Esophagus squamous epithelium (tissue), 5 donors: ENCODE data around the gene CELA2B. TPM values are rescaled to one million over a fixed set of nuclear protein-coding genes. Genes with fewer than 3 reads are reported as not detected.

Source experiments
- DNase-seq: peaks from one replicate; lab custom pipeline; 2025; lab: John Stamatoyannopoulos, UW
- H3K27ac ChIP-seq, 4 donors: fragments of 200-600 bp; sonication (generic); one replicate each; pipeline ENCODE4 v1.5.1; 2016 to 2019; ENCODE audit warnings: mild to moderate bottlenecking in 1 of 4
- H3K27me3 ChIP-seq, 4 donors: fragments of 200-600 bp; sonication (generic); 1 replicate in 3 of 4; 2 replicates in 1 of 4; pipeline versions ENCODE4 v1.5.1 to v1.6.0; 2017 to 2021; ENCODE audit warnings: antibody characterized with exemption in 1 of 4
- H3K36me3 ChIP-seq, 3 donors: fragments of 200-600 bp; sonication (generic); one replicate each; pipeline ENCODE4 v1.5.1; 2016 to 2019
- H3K4me1 ChIP-seq, 3 donors: fragments of 200-600 bp; sonication (generic); one replicate each; pipeline ENCODE4 v1.5.1; 2017 to 2019
- H3K4me3 ChIP-seq, 4 donors: fragments of 200-600 bp; sonication (generic); 1 replicate in 3 of 4; 2 replicates in 1 of 4; pipeline ENCODE4 v1.5.1; 2016 to 2019; ENCODE audit warnings: mild to moderate bottlenecking in 2 of 4, moderate library complexity in 1 of 4
- H3K9me3 ChIP-seq, 3 donors: fragments of 200-600 bp; sonication (generic); one replicate each; pipeline ENCODE4 v1.5.1; 2016 to 2019
- POLR2A ChIP-seq, 4 donors: fragments of 450-650 bp; IDR thresholded peaks; one replicate each; pipeline ENCODE4 v1.6.1; 2017; ENCODE audit warnings: antibody characterized with exemption in 4 of 4, mild to moderate bottlenecking in 4 of 4, moderate library complexity in 3 of 4
- WGBS, 2 donors: methylation state at CpG; one replicate each; pipeline ENCODE4 v1.1.5; 2018; 5-methylcytosine and 5-hydroxymethylcytosine counted together
- intact Hi-C: fragments of 100-400 bp; cut with DNase I; formaldehyde crosslinking; loops from one replicate; pipeline ENCODE4 v1.15.0; 2022
- total RNA-seq, 4 donors: library from RNA; depleted of rRNA; stranded (reverse); fragments of >200 nt; gene quantifications; one replicate each; pipeline ENCODE4 v1.1.0, GENCODE V29; 2016
- TF ChIP-seq, protein P1 (sequence below), 6 experiments: fragments of 450-650 bp in 4 of 6; fragments of 200-600 bp in 2 of 6; sonication (generic) in 2 of 6; IDR thresholded peaks; one replicate each; pipeline ENCODE4 v1.5.1; 2016 to 2019; ENCODE audit warnings: antibody characterized with exemption in 6 of 6, mild to moderate bottlenecking in 4 of 6, moderate library complexity in 4 of 6
- donor health status: DM: yes; HTN: yes; CAD: no.

Gene CELA2B
- total RNA-seq, 4 donors from 2014 or later = not detected

DNA sequence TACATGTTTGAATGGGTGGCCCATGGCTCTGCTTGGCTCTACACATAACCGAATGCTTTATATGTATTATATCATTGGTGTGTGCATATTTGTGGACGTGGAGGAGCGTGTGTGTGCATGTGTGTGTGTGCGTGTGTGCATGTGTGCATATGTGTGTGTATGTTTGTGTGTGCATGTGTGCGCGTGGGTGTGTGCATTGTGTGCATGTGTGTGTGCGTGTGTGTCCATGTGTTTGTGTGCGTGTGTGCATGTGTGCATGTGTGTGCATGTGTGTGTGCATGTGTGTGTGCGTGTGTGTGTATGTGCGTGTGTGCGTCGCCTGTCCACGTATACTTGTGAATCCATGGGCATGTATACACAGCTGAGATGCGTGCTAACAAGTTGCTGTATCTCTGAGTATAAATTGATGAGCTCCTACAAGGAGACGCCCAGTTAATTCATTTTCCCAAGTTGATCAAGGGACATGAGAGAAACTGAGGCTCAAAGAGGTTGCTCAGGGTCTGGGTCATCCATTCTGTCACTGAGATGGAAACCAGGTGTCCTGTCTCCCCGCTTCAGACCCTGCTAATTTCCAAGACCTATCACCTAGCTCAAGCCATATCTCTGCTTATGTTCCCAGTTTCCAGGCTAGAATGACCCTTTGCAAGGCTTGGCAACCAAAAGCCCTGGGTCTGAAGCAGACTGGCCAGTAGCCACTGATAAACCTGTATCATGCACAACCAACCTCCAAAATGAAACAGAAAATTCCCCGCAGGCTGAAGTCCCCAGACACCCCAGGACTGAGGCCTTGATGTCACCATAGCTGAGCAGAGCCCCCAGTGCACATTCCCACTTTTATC, 40.4 kb upstream of the CELA2B start:
- Histone ChIP-seq H3K4me1 (peaks cover 0 to 6% (median 0%) of the 10 kb centered on the region in 3 donors), H3K4me3 (no peak overlapping the region), H3K36me3 (peaks cover 0 to 6% (median 0%) of the 10 kb centered on the region in 3 donors), H3K27ac (no peak overlapping the region), H3K27me3 (no peaks in the 10 kb centered on the region), H3K9me3 (no peaks in the 10 kb centered on the region)
- TF ChIP-seq, protein P1, sequence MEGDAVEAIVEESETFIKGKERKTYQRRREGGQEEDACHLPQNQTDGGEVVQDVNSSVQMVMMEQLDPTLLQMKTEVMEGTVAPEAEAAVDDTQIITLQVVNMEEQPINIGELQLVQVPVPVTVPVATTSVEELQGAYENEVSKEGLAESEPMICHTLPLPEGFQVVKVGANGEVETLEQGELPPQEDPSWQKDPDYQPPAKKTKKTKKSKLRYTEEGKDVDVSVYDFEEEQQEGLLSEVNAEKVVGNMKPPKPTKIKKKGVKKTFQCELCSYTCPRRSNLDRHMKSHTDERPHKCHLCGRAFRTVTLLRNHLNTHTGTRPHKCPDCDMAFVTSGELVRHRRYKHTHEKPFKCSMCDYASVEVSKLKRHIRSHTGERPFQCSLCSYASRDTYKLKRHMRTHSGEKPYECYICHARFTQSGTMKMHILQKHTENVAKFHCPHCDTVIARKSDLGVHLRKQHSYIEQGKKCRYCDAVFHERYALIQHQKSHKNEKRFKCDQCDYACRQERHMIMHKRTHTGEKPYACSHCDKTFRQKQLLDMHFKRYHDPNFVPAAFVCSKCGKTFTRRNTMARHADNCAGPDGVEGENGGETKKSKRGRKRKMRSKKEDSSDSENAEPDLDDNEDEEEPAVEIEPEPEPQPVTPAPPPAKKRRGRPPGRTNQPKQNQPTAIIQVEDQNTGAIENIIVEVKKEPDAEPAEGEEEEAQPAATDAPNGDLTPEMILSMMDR (IDR thresholded peaks at IDR 0.05) = no peak
- TF ChIP-seq POLR2A (IDR thresholded peaks at IDR 0.05) = no peak
- WGBS, 2 donors = 85 to 90% methylated on average over 16 to 17 of the region's 17 CpGs
- intact Hi-C loops = no loop called here
- no peak for DNase-seq

DNA sequence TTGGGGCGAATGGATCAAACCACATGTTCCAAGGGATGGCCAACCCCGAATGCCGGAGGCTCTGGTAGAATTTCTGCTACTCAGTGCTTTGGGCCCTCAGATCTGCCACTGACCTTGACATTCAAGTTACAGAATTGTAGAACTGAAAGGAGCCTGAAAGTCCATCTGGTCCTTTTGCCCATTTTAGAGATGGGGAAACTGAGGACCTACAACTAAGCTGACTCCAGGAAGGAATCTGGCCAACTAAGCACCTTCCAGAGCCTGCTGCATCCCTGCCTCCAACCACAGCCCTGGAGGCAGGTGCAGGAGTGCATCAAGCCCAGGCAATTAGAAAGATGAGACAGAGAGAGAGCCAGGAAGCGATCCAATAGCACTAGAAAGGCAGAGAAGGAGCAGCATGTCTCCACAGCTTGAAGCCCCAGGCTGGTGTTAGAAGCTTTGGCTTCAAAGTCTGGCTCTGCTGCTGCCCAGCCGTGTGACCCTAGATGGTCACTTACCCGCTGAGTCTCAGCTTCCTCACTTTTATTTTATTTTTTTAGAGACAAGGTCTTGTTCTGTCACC, 38.9 kb upstream of the CELA2B start:
- peaks cover 0 to 6% (median 0%) of the 10 kb centered on the region in 3 donors for H3K4me1 ChIP-seq
- H3K27ac ChIP-seq = no peak overlapping the region
- WGBS, 2 donors = 74 to 82% methylated on average over 6 of the region's 6 CpGs
- TF ChIP-seq POLR2A (IDR thresholded peaks at IDR 0.05) = no peak
- TF ChIP-seq, protein P1 (IDR thresholded peaks at IDR 0.05) = no peak
- H3K4me3 ChIP-seq = no peak overlapping the region
- DNase-seq = no peak
- intact Hi-C loops = no loop called here
- H3K9me3 ChIP-seq = no peaks in the 10 kb centered on the region
- no peaks in the 10 kb centered on the region for H3K36me3 ChIP-seq
- H3K27me3 ChIP-seq = no peaks in the 10 kb centered on the region

- no peak for DNase-seq
- Histone ChIP-seq H3K27ac (no peak overlapping the region), H3K4me3 (no peak overlapping the region), H3K36me3 (no peaks in the 10 kb centered on the region), H3K4me1 (no peaks in the 10 kb centered on the region), H3K9me3 (no peaks in the 10 kb centered on the region), H3K27me3 (no peaks in the 10 kb centered on the region)
- 95 to 97% methylated on average over 13 to 14 of the region's 14 CpGs for WGBS, 2 donors
- no peak for TF ChIP-seq POLR2A (IDR thresholded peaks at IDR 0.05)
- TF ChIP-seq, protein P1 (IDR thresholded peaks at IDR 0.05) = no peak
- intact Hi-C loops = no loop called here
Measured at GRCh38 chr1:15439325-15439724, 36.6 kb upstream of the CELA2B start.

DNA sequence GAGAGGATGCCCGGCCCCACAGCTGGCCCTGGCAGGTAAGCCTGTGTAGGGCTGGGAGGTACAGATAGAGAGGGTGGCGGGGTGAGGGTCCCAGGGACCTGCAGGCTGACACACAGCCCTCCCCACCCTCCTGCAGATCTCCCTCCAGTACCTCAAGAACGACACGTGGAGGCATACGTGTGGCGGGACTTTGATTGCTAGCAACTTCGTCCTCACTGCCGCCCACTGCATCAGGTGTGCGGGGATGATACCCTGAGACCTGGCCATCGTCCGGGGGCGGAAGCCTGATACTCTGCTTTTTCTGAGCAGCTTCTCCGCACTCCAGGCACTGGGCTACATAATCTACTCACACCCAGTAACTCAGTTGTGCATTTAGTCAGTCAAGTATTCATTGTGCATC, 35.5 kb upstream of the CELA2B start:
- Histone ChIP-seq H3K36me3 (no peaks in the 10 kb centered on the region), H3K9me3 (no peaks in the 10 kb centered on the region), H3K27me3 (peaks cover 0 to 2% (median 0%) of the 10 kb centered on the region in 4 donors), H3K27ac (no peak overlapping the region), H3K4me1 (no peaks in the 10 kb centered on the region), H3K4me3 (no peak overlapping the region)
- TF ChIP-seq POLR2A (IDR thresholded peaks at IDR 0.05) = no peak
- TF ChIP-seq, protein P1 (IDR thresholded peaks at IDR 0.05) = no peak
- no peak for DNase-seq
- intact Hi-C loops = no loop called here
- WGBS, 2 donors = 91 to 93% methylated on average over 9 to 11 of the region's 13 CpGs

DNA sequence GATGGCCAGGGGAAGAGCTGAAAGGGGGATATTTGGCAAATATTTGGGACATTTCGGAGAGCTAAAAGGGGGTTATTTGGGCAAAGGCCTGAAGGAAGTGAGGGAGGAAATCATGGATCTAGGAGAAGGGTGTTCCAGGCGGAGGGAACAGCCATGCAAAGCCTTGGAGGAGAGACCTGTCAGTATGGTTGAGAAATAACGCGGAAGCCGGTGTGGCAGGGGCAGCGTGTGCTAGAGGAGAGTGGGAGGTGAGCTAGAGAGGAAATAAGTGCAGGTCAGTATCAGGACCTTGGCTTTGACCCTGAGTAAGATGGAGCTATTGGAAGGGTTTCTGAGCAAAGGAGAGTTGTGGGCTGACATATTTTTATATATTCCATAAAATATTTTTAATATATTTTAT, 34.7 kb upstream of the CELA2B start:
- 81 to 83% methylated on average over 6 of the region's 6 CpGs for WGBS, 2 donors
- Histone ChIP-seq H3K27me3 (peaks cover 0 to 4% (median 0%) of the 10 kb centered on the region in 4 donors), H3K9me3 (no peaks in the 10 kb centered on the region), H3K4me3 (no peak overlapping the region), H3K36me3 (no peaks in the 10 kb centered on the region), H3K4me1 (no peaks in the 10 kb centered on the region), H3K27ac (no peak overlapping the region)
- no peak for DNase-seq
- intact Hi-C loops = no loop called here
- no peak for TF ChIP-seq POLR2A (IDR thresholded peaks at IDR 0.05)
- TF ChIP-seq, protein P1 (IDR thresholded peaks at IDR 0.05) = no peak
